Measurements from ENCODE around the gene SKA2.

GRCh38 chr17:59185997-59186396, 31.0 kb upstream of the SKA2 start:
- TF ChIP-seq, protein P1, sequence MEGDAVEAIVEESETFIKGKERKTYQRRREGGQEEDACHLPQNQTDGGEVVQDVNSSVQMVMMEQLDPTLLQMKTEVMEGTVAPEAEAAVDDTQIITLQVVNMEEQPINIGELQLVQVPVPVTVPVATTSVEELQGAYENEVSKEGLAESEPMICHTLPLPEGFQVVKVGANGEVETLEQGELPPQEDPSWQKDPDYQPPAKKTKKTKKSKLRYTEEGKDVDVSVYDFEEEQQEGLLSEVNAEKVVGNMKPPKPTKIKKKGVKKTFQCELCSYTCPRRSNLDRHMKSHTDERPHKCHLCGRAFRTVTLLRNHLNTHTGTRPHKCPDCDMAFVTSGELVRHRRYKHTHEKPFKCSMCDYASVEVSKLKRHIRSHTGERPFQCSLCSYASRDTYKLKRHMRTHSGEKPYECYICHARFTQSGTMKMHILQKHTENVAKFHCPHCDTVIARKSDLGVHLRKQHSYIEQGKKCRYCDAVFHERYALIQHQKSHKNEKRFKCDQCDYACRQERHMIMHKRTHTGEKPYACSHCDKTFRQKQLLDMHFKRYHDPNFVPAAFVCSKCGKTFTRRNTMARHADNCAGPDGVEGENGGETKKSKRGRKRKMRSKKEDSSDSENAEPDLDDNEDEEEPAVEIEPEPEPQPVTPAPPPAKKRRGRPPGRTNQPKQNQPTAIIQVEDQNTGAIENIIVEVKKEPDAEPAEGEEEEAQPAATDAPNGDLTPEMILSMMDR (IDR thresholded peaks at IDR 0.05; ENCODE audit: borderline replicate concordance, extremely low read depth, low read length, poor library complexity, severe bottlenecking): no peak
- no peak for TF ChIP-seq EZH2 (IDR thresholded peaks at IDR 0.05; ENCODE audit: borderline replicate concordance, low read depth, low read length, severe bottlenecking)

All from DND-41 (cell line).